Thyroid gland (tissue), 4 donors: ENCODE results near the gene NR4A3.

ENCODE experiments used
- POLR2A ChIP-seq, 2 donors: fragments of 450-650 bp; IDR thresholded peaks; one replicate each; pipeline ENCODE4 v1.6.1; 2017; ENCODE audit warnings: antibody characterized with exemption in 2 of 2, mild to moderate bottlenecking in 2 of 2, moderate library complexity in 1 of 2
- TF ChIP-seq, protein P1 (sequence below), 6 experiments: fragments of 200-600 bp in 3 of 6; fragments of 450-650 bp in 3 of 6; sonication (generic) in 3 of 6; IDR thresholded peaks; one replicate each; pipeline ENCODE4 v1.5.1; 2016 to 2019; ENCODE audit warnings: antibody characterized with exemption in 6 of 6, mild to moderate bottlenecking in 2 of 6, inconsistent platforms in 1 of 6, moderate library complexity in 1 of 6

GRCh38 chr9:99870126-99870525 lies 48.4 kb downstream of the NR4A3 start:
- TF ChIP-seq, protein P1, sequence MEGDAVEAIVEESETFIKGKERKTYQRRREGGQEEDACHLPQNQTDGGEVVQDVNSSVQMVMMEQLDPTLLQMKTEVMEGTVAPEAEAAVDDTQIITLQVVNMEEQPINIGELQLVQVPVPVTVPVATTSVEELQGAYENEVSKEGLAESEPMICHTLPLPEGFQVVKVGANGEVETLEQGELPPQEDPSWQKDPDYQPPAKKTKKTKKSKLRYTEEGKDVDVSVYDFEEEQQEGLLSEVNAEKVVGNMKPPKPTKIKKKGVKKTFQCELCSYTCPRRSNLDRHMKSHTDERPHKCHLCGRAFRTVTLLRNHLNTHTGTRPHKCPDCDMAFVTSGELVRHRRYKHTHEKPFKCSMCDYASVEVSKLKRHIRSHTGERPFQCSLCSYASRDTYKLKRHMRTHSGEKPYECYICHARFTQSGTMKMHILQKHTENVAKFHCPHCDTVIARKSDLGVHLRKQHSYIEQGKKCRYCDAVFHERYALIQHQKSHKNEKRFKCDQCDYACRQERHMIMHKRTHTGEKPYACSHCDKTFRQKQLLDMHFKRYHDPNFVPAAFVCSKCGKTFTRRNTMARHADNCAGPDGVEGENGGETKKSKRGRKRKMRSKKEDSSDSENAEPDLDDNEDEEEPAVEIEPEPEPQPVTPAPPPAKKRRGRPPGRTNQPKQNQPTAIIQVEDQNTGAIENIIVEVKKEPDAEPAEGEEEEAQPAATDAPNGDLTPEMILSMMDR (IDR thresholded peaks at IDR 0.05) = no peak
- no peak for TF ChIP-seq POLR2A (IDR thresholded peaks at IDR 0.05)
